Measurements from ENCODE around the gene CLTC.
A peak's percentile ranks its signal among the peaks of the same experiment; 100 is the strongest.

CLTC gene

GRCh38 chr17:59698143-59698542, 78.4 kb downstream of the CLTC start:
- Histone ChIP-seq H3K27me3 (ENCODE audit: control insufficient read depth, insufficient read depth, low read length, poor library complexity, severe bottlenecking) (no peaks in the 10 kb centered on the region), H3K4me1 (ENCODE audit: control insufficient read depth, insufficient read depth, low read length) (peaks cover 5% of the 10 kb centered on the region), H3K9me3 (ENCODE audit: control insufficient read depth, low read length) (no peaks in the 10 kb centered on the region), H3K4me3 (ENCODE audit: insufficient read depth, low read depth, low read length) (no peak overlapping the region), H3K27ac (ENCODE audit: insufficient read depth, low read depth, low read length, poor library complexity, severe bottlenecking) (no peak overlapping the region), H3K36me3 (ENCODE audit: control insufficient read depth, insufficient read depth, low read length) (peaks cover 30% of the 10 kb centered on the region)
- WGBS, 2 experiments: 95 to 96% methylated on average over 4 of the region's 4 CpGs

GRCh38 chr17:59699218-59699617, 79.5 kb downstream of the CLTC start:
- no peaks in the 10 kb centered on the region for H3K9me3 ChIP-seq (ENCODE audit: control insufficient read depth, low read length)
- no peak overlapping the region for H3K27ac ChIP-seq (ENCODE audit: insufficient read depth, low read depth, low read length, poor library complexity, severe bottlenecking)
- 96 to 98% methylated on average over 7 of the region's 7 CpGs for WGBS, 2 experiments
- H3K27me3 ChIP-seq (ENCODE audit: control insufficient read depth, insufficient read depth, low read length, poor library complexity, severe bottlenecking): no peaks in the 10 kb centered on the region
- H3K36me3 ChIP-seq (ENCODE audit: control insufficient read depth, insufficient read depth, low read length): peaks cover 22% of the 10 kb centered on the region
- peaks cover 5% of the 10 kb centered on the region for H3K4me1 ChIP-seq (ENCODE audit: control insufficient read depth, insufficient read depth, low read length)
- no peak overlapping the region for H3K4me3 ChIP-seq (ENCODE audit: insufficient read depth, low read depth, low read length)

- WGBS, 2 experiments: 93 to 94% methylated on average over 6 of the region's 6 CpGs
- Histone ChIP-seq H3K36me3 (ENCODE audit: control insufficient read depth, insufficient read depth, low read length) (peaks cover 19% of the 10 kb centered on the region), H3K27ac (ENCODE audit: insufficient read depth, low read depth, low read length, poor library complexity, severe bottlenecking) (no peak overlapping the region), H3K4me3 (ENCODE audit: insufficient read depth, low read depth, low read length) (no peak overlapping the region), H3K4me1 (ENCODE audit: control insufficient read depth, insufficient read depth, low read length) (peaks cover 5% of the 10 kb centered on the region), H3K9me3 (ENCODE audit: control insufficient read depth, low read length) (no peaks in the 10 kb centered on the region), H3K27me3 (ENCODE audit: control insufficient read depth, insufficient read depth, low read length, poor library complexity, severe bottlenecking) (no peaks in the 10 kb centered on the region)
Measured at GRCh38 chr17:59699786-59700185, 80.1 kb downstream of the CLTC start.

GRCh38 chr17:59702304-59702703, 82.6 kb downstream of the CLTC start:
- Histone ChIP-seq H3K36me3 (ENCODE audit: control insufficient read depth, insufficient read depth, low read length) (peaks cover 11% of the 10 kb centered on the region), H3K27me3 (ENCODE audit: control insufficient read depth, insufficient read depth, low read length, poor library complexity, severe bottlenecking) (no peaks in the 10 kb centered on the region), H3K9me3 (ENCODE audit: control insufficient read depth, low read length) (no peaks in the 10 kb centered on the region), H3K4me1 (ENCODE audit: control insufficient read depth, insufficient read depth, low read length) (peaks cover 5% of the 10 kb centered on the region), H3K4me3 (ENCODE audit: insufficient read depth, low read depth, low read length) (no peak overlapping the region), H3K27ac (ENCODE audit: insufficient read depth, low read depth, low read length, poor library complexity, severe bottlenecking) (no peak overlapping the region)
- WGBS, 2 experiments: 96 to 99% methylated on average over 7 of the region's 7 CpGs

GRCh38 chr17:59707149-59707970, 87.7 kb downstream of the CLTC start, which contains the start of the genes PTRH2 and VMP1:
Gene PTRH2 (minus strand): TSS chr17:59707430. CDS start chr17:59697978, 9,452 bp downstream.
Gene VMP1 (plus strand): TSS chr17:59707654. CDS start chr17:59731447, 23,793 bp downstream.
- Histone ChIP-seq H3K9me3 (ENCODE audit: control insufficient read depth, low read length) (no peaks in the 10 kb centered on the region), H3K36me3 (ENCODE audit: control insufficient read depth, insufficient read depth, low read length) (no peaks in the 10 kb centered on the region), H3K27me3 (ENCODE audit: control insufficient read depth, insufficient read depth, low read length, poor library complexity, severe bottlenecking) (no peaks in the 10 kb centered on the region), H3K27ac (ENCODE audit: insufficient read depth, low read depth, low read length, poor library complexity, severe bottlenecking) (peak within 1 kb of the TSS; percentile 90), H3K4me1 (ENCODE audit: control insufficient read depth, insufficient read depth, low read length) (no peaks in the 10 kb centered on the region), H3K4me3 (ENCODE audit: insufficient read depth, low read depth, low read length) (peak within 1 kb of the TSS; percentile 79)
- 0 to 1% methylated on average over 43 to 45 of the region's 45 CpGs for WGBS, 2 experiments

- no peaks in the 10 kb centered on the region for H3K36me3 ChIP-seq (ENCODE audit: control insufficient read depth, insufficient read depth, low read length)
- H3K4me1 ChIP-seq (ENCODE audit: control insufficient read depth, insufficient read depth, low read length): no peaks in the 10 kb centered on the region
- H3K27ac ChIP-seq (ENCODE audit: insufficient read depth, low read depth, low read length, poor library complexity, severe bottlenecking): peak overlapping the region; percentile 90
- H3K27me3 ChIP-seq (ENCODE audit: control insufficient read depth, insufficient read depth, low read length, poor library complexity, severe bottlenecking): no peaks in the 10 kb centered on the region
- H3K9me3 ChIP-seq (ENCODE audit: control insufficient read depth, low read length): no peaks in the 10 kb centered on the region
- peak overlapping the region; percentile 79 for H3K4me3 ChIP-seq (ENCODE audit: insufficient read depth, low read depth, low read length)
- 0 to 2% methylated on average over 15 of the region's 15 CpGs for WGBS, 2 experiments
Measured at GRCh38 chr17:59707971-59708430, 88.3 kb downstream of the CLTC start.

GRCh38 chr17:59711936-59712335, 92.2 kb downstream of the CLTC start:
- Histone ChIP-seq H3K27ac (ENCODE audit: insufficient read depth, low read depth, low read length, poor library complexity, severe bottlenecking) (no peak overlapping the region), H3K36me3 (ENCODE audit: control insufficient read depth, insufficient read depth, low read length) (no peaks in the 10 kb centered on the region), H3K4me3 (ENCODE audit: insufficient read depth, low read depth, low read length) (no peak overlapping the region), H3K27me3 (ENCODE audit: control insufficient read depth, insufficient read depth, low read length, poor library complexity, severe bottlenecking) (no peaks in the 10 kb centered on the region), H3K4me1 (ENCODE audit: control insufficient read depth, insufficient read depth, low read length) (no peaks in the 10 kb centered on the region), H3K9me3 (ENCODE audit: control insufficient read depth, low read length) (no peaks in the 10 kb centered on the region)

GRCh38 chr17:59712862-59713261, 93.2 kb downstream of the CLTC start:
- Histone ChIP-seq H3K36me3 (ENCODE audit: control insufficient read depth, insufficient read depth, low read length) (no peaks in the 10 kb centered on the region), H3K4me3 (ENCODE audit: insufficient read depth, low read depth, low read length) (no peak overlapping the region), H3K27me3 (ENCODE audit: control insufficient read depth, insufficient read depth, low read length, poor library complexity, severe bottlenecking) (no peaks in the 10 kb centered on the region), H3K9me3 (ENCODE audit: control insufficient read depth, low read length) (no peaks in the 10 kb centered on the region), H3K4me1 (ENCODE audit: control insufficient read depth, insufficient read depth, low read length) (no peaks in the 10 kb centered on the region), H3K27ac (ENCODE audit: insufficient read depth, low read depth, low read length, poor library complexity, severe bottlenecking) (no peak overlapping the region)
- 90 to 91% methylated on average over 2 of the region's 2 CpGs for WGBS, 2 experiments

- Histone ChIP-seq H3K27me3 (ENCODE audit: control insufficient read depth, insufficient read depth, low read length, poor library complexity, severe bottlenecking) (no peaks in the 10 kb centered on the region), H3K4me1 (ENCODE audit: control insufficient read depth, insufficient read depth, low read length) (no peaks in the 10 kb centered on the region), H3K9me3 (ENCODE audit: control insufficient read depth, low read length) (no peaks in the 10 kb centered on the region), H3K4me3 (ENCODE audit: insufficient read depth, low read depth, low read length) (no peak overlapping the region), H3K36me3 (ENCODE audit: control insufficient read depth, insufficient read depth, low read length) (no peaks in the 10 kb centered on the region), H3K27ac (ENCODE audit: insufficient read depth, low read depth, low read length, poor library complexity, severe bottlenecking) (no peak overlapping the region)
- WGBS, 2 experiments: 88 to 90% methylated on average over 2 of the region's 2 CpGs
Measured at GRCh38 chr17:59714255-59714654, 94.6 kb downstream of the CLTC start.

GRCh38 chr17:59716427-59716826, 96.7 kb downstream of the CLTC start:
- WGBS, 2 experiments: 94 to 96% methylated on average over 2 of the region's 2 CpGs
- no peaks in the 10 kb centered on the region for H3K27me3 ChIP-seq (ENCODE audit: control insufficient read depth, insufficient read depth, low read length, poor library complexity, severe bottlenecking)
- no peak overlapping the region for H3K27ac ChIP-seq (ENCODE audit: insufficient read depth, low read depth, low read length, poor library complexity, severe bottlenecking)
- H3K4me1 ChIP-seq (ENCODE audit: control insufficient read depth, insufficient read depth, low read length): no peaks in the 10 kb centered on the region
- no peak overlapping the region for H3K4me3 ChIP-seq (ENCODE audit: insufficient read depth, low read depth, low read length)
- no peaks in the 10 kb centered on the region for H3K36me3 ChIP-seq (ENCODE audit: control insufficient read depth, insufficient read depth, low read length)
- H3K9me3 ChIP-seq (ENCODE audit: control insufficient read depth, low read length): no peaks in the 10 kb centered on the region
